NCI-H146 treated with DMSO at 0.1 percent for 48 hours (cell line): ENCODE data around the gene SCAMP3.

Experiments
- DNase-seq: peaks from one replicate; lab custom pipeline; 2025; ENCODE audit not compliant: unreplicated experiment; lab: John Stamatoyannopoulos, UW

The SCAMP3 gene

DNA sequence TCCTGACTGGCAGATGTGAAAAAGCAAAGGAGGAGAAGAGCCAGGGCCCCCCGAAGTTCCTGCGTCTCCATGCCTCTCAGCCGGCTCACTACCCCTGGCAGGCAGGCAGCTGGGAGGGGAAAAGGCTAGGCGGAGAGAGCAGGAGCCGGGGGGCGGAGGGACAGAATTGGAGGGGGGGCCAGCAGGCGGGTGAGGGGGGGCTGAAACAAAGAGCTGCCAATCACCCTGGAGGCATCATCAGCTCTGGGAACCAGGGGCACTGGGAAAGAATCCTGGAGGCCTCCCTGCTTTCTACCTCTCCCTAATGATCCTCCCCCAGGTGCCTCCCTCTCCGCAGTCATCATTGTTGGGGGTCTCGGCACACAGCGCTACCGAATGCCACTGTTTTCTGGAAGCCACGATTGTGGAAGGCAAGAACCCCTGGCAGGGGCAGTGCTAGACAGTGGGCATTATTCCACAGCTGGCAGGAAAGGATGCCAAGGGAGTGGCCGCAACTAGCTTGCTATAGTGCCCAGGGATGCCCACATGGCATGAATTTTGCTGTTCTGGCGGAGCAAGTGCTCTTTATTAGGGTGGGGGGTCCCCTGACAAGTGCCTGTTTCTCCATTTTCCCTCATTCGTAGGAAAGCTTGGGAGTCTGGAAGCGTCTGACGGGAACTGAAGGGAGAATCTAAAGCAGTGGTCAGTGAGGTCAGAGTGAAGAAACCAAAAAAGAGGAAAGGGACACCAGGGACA, 54.2 kb downstream of the SCAMP3 start, which contains the start of gene THBS3:
Gene THBS3, minus strand, starts transcription at position 92 of the 735 bp plus-strand sequence. Its CDS starts 21 bp downstream, at position 71.
- DNase-seq = peak; percentile 38

- peak; percentile 68 for DNase-seq
Measured at GRCh38 chr1:155206891-155207805, 55.0 kb downstream of the SCAMP3 start.
